Activated B cell treated with CpG ODN at 0.5 μM for 24 hours (primary cell): ENCODE results near the gene NANS. TPM values are rescaled to one million over a fixed set of nuclear protein-coding genes. Genes with fewer than 3 reads are reported as not detected.

Experiments
- ATAC-seq: fragments of 200-7000 bp; cut with Tn5 transposase; one replicate; pipeline ENCODE4 v1.10.0; 2021; ENCODE audit warnings: low read depth, mild to moderate bottlenecking, moderate library complexity
- CTCF ChIA-PET: fragments of 350-600 bp; sonication (Branson Sonifier 250); formaldehyde crosslinking; loops from one replicate; lab custom pipeline; 2021; ENCODE audit warnings: antibody characterized with exemption; lab: Charles Lee
- POLR2A ChIA-PET: fragments of 350-600 bp; sonication (Branson Sonifier 250); formaldehyde crosslinking; loops from one replicate; lab custom pipeline; 2021; ENCODE audit warnings: antibody characterized with exemption; lab: Charles Lee
- DNase-seq: peaks from one replicate; pipeline ENCODE4 v3.0.0; 2022
- H3K27ac Mint-ChIP-seq: one replicate; pipeline ENCODE4 v1.8.0; 2020; ENCODE audit warnings: mixed read lengths
- H3K27me3 Mint-ChIP-seq: one replicate; pipeline ENCODE4 v1.8.0; 2021; ENCODE audit warnings: mixed read lengths
- H3K36me3 Mint-ChIP-seq: one replicate; pipeline ENCODE4 v1.8.0; 2021; ENCODE audit warnings: low read depth, mixed read lengths
- H3K4me1 Mint-ChIP-seq: one replicate; pipeline ENCODE4 v1.8.0; 2021; ENCODE audit warnings: mixed read lengths
- H3K4me3 Mint-ChIP-seq: one replicate; pipeline ENCODE4 v1.8.0; 2020; ENCODE audit warnings: mild to moderate bottlenecking, mixed read lengths
- H3K9me3 Mint-ChIP-seq: one replicate; pipeline ENCODE4 v1.8.0; 2020; ENCODE audit warnings: mixed read lengths
- CTCF ChIP-seq: fragments of 200-600 bp; IDR thresholded peaks from one replicate; pipeline ENCODE4 v1.8.0; 2022; ENCODE audit warnings: antibody characterized with exemption, mild to moderate bottlenecking
- intact Hi-C: fragments of 100-400 bp; cut with micrococcal nuclease; formaldehyde crosslinking; loops from one replicate; pipeline ENCODE4 v1.15.1; 2024
- total RNA-seq: library from RNA; stranded (reverse); gene quantifications from 2 replicates; pipeline ENCODE4 v1.2.3, GENCODE V29; 2022

The NANS gene
- total RNA-seq, 1 donor from 2014 or later: 21.8 TPM

- ChIA-PET CTCF (interaction anchor here (0.7 to 2.1 kb wide), 2 partner anchors 74 to 114 kb away, joined by 3 to 12 read pairs; partner anchors contain the start of gene TRMO), POLR2A (interaction anchor here (1.1 to 2.1 kb wide), 2 partner anchors 19 to 115 kb away, joined by 3 to 9 read pairs; partner anchors contain the start of genes NANS and TRMO)
- no peak overlapping the region for H3K27ac Mint-ChIP-seq
- TF ChIP-seq CTCF: no peak
- DNase-seq (no peak), ATAC-seq (no peak)
- peaks cover 55% of the 10 kb centered on the region for H3K4me1 Mint-ChIP-seq
- no peaks in the 10 kb centered on the region for H3K36me3 Mint-ChIP-seq
- H3K4me3 Mint-ChIP-seq: no peak overlapping the region
- intact Hi-C loops: no loop called here
- no peaks in the 10 kb centered on the region for H3K9me3 Mint-ChIP-seq
- peaks cover 4% of the 10 kb centered on the region for H3K27me3 Mint-ChIP-seq
These were observed 19.2 kb upstream of the NANS start for GRCh38 chr9:98037357-98037756.

- TF ChIP-seq CTCF: no peak
- H3K9me3 Mint-ChIP-seq: no peaks in the 10 kb centered on the region
- peaks cover 4% of the 10 kb centered on the region for H3K27me3 Mint-ChIP-seq
- ChIA-PET CTCF (interaction anchor here (1.0 kb wide), 2 partner anchors 32 to 115 kb away, joined by 3 to 5 read pairs; no protein-coding TSS in a partner anchor), POLR2A (interaction anchor here (1.1 kb wide), 2 partner anchors 18 to 56 kb away, joined by 3 to 4 read pairs; partner anchors contain the start of gene NANS)
- H3K27ac Mint-ChIP-seq: peak overlapping the region; percentile 24
- peak; percentile 20 for ATAC-seq
- peaks cover 61% of the 10 kb centered on the region for H3K4me1 Mint-ChIP-seq
- no peak for DNase-seq
- peak overlapping the region; percentile 46 for H3K4me3 Mint-ChIP-seq
- no peaks in the 10 kb centered on the region for H3K36me3 Mint-ChIP-seq
- intact Hi-C loops: no loop called here
These were observed 17.6 kb upstream of the NANS start for GRCh38 chr9:98038958-98039357.

- Mint-ChIP-seq H3K9me3 (no peaks in the 10 kb centered on the region), H3K4me1 (peaks cover 58% of the 10 kb centered on the region), H3K27me3 (peaks cover 4% of the 10 kb centered on the region), H3K27ac (peak overlapping the region; percentile 46), H3K4me3 (peak overlapping the region; percentile 76), H3K36me3 (no peaks in the 10 kb centered on the region)
- ATAC-seq: peak; percentile 22
- ChIA-PET CTCF (interaction anchor here (1.0 kb wide), 2 partner anchors 32 to 116 kb away, joined by 3 to 5 read pairs; no protein-coding TSS in a partner anchor), POLR2A (interaction anchor here (1.1 kb wide), 3 partner anchors 17 to 117 kb away, joined by 3 to 5 read pairs (median 4); partner anchors contain the start of genes NANS and TRMO)
- no peak for DNase-seq
- no peak for TF ChIP-seq CTCF
- intact Hi-C loops: no loop called here
These were observed 16.9 kb upstream of the NANS start for GRCh38 chr9:98039607-98040017.

- DNase-seq (no peak), ATAC-seq (no peak)
- Mint-ChIP-seq H3K9me3 (peaks cover 3% of the 10 kb centered on the region), H3K27ac (peak overlapping the region; percentile 46), H3K36me3 (peaks cover 2% of the 10 kb centered on the region), H3K4me1 (peaks cover 58% of the 10 kb centered on the region), H3K27me3 (peaks cover 4% of the 10 kb centered on the region), H3K4me3 (peak overlapping the region; percentile 76)
- ChIA-PET CTCF (no interaction called here), POLR2A (interaction anchor here (1.1 kb wide), 2 partner anchors 58 to 118 kb away, joined by 3 to 5 read pairs; partner anchors contain the start of gene TRMO)
- intact Hi-C loops: no loop called here
- TF ChIP-seq CTCF: no peak
These were observed 16.3 kb upstream of the NANS start for GRCh38 chr9:98040212-98040611.

GRCh38 chr9:98043915-98044314 lies 12.6 kb upstream of the NANS start:
- CTCF ChIA-PET: interaction anchor here (2.1 kb wide), 1 partner anchor 9 kb away, joined by 7 read pairs; no protein-coding TSS in a partner anchor
- DNase-seq (no peak), ATAC-seq (no peak)
- POLR2A ChIA-PET: interaction anchor here (1.5 to 5.1 kb wide), 3 partner anchors 13 to 122 kb away, joined by 16 to 38 read pairs (median 21); partner anchors contain the start of genes NANS and TRMO
- H3K27ac Mint-ChIP-seq: no peak overlapping the region
- H3K27me3 Mint-ChIP-seq: peaks cover 4% of the 10 kb centered on the region
- H3K4me3 Mint-ChIP-seq: no peak overlapping the region
- H3K4me1 Mint-ChIP-seq: peaks cover 65% of the 10 kb centered on the region
- peaks cover 21% of the 10 kb centered on the region for H3K36me3 Mint-ChIP-seq
- peaks cover 7% of the 10 kb centered on the region for H3K9me3 Mint-ChIP-seq
- intact Hi-C loops: no loop called here
- TF ChIP-seq CTCF: no peak
